HG03575 (cell line): ENCODE measurements around the gene SLC22A4.

Experiments
- ATAC-seq: cut with Tn5 transposase; IDR thresholded peaks from one replicate; pipeline ENCODE4 v1.9.1; 2021; ENCODE audit not compliant: unreplicated experiment, insufficient number of reproducible peaks, low FRiP score; ENCODE audit errors: extremely low read depth

The SLC22A4 gene

DNA sequence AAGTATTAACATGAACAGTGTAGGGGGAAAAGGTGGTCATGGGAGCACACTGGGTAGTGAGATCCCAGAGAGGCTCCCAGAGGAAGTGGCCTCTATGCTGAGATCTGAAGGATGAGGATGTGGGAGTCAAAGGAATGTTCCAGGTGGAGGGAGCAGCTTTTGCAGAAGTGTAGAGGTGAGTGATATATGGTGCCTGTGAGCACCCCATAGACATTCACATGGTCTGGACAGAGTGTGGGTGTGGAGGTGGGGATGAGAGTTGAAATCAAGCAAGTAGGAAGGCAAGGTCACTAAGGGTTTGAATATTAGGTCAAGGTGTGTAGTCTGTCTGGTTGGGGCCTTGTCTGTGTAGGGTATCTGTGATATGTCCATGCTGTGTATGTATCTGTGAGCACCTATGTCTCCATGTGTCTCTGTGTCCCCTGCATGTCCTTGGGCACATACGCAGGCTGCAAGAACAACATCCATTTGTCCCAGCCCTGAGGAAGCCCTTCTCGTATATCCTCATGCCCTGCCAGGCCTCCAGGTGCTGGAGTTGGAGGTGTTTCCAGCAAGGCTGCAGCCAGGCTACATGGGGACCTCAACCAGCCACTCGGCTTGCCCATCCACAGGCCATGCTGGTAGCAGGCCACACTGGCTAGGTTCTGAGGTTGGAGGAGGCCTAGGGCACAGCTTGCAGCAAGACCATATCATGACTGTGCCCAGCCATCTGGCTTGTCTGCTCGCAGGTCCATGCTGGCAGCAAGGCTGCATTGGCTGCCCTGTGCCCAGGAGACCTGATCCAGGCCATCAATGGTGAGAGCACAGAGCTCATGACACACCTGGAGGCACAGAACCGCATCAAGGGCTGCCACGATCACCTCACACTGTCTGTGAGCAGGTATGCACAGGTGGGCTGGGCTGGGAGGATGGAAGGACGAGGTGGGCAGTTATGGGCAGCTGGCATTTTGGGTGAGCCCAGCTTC is 32.0 kb upstream of the SLC22A4 start:
- no peak for ATAC-seq

DNA sequence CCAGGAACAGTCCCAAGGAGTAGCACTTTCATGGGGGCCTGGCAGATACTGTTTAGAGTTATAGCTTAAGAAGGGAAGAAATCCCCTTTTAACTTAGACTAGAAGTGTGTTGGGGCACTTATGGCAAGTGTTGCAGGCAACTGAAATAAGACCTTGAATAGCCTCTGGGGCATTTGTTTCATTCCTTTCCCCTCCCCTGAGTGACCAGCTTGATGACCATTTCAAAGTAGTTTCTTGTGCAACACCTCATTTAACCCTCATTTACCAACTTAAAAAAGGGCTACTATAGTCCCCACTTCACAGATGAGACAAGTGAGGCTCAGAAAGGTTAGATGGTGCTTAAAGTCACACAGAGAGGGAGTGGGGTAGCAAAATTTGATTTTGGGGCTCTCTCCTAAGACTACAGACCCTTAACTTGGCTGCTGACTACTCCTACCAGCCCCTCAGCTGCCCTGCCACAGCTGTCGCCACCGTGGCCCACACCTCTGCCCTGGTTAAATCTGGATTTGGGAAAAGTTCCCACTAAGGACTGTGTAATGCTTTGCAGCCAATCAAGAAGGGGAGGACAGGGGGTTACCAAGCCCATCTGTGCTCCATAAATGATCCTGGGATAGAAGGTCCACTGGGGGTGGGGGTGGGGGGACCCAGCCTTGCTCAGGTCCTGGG is 31.2 kb upstream of the SLC22A4 start:
- no peak for ATAC-seq

DNA sequence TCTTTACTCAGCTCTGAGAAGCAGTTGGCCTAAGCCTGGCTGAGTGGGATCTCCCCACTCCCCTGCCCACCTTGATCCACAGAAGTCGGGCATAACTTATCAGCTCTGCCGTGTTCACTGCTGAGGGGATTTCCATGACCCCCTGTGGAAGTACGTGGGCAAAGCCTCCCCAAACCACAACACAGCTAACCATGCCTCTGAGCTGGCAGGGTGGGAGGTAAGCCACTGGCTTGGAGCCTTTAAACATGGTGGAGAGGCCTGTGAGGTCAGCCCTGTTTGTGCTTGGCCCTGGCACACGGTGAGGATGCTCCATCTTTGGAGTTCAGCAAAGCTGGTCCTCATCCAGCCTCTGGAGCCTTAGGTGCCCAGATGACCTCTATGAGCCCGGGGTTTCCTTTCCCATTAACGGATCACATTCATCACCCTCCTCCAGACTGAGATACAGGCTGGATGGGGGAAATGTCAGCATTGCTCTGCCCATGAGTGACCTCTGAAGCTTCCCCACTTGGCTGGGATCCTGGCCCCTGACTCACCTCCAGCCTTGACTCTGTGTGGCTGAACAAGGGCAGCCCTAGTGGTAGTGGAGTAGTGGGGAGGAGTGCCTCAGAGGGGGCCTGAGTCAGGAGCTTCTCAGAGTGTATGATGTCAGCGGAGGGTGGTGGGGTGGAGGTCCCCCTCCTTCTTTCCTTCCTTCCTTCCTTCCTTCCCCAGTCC is 30.5 kb upstream of the SLC22A4 start:
- ATAC-seq: no peak

DNA sequence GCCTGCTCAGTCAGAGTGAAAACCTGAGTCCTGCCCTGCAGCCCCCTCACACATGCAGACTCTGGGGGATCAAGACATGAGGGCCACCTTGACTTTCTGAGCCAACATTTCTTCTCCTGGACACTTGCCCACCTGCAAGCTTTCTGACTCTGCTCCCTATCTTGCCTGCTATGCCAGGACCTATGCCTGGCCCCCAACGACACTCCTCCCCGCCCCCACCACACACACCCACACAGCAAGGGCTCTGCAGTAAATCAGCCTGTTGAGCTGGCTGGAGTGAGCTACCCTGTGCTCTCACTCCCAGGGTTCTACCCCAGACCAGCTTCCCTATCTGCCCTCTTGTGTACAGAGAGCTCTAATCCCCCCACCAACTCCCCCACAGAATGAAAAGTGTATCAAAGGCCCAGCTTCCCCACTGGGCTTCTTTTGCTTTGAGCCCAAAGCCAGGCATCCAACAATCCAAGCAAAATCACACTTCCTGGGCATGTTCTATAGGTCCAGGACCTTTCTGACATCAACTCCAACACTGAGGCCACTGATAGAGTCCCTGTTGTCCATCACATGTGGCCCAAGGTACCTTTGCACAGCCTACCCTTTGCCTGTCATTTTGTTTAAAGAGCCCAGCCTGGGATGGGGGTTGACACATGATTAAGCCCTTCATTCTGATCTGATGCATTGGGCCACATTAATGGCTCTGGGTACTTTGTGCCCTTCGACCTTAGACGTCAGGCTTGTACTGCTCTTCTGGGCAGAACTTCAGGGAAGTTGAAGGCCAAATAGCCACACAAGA is 29.5 kb upstream of the SLC22A4 start:
- ATAC-seq: no peak

DNA sequence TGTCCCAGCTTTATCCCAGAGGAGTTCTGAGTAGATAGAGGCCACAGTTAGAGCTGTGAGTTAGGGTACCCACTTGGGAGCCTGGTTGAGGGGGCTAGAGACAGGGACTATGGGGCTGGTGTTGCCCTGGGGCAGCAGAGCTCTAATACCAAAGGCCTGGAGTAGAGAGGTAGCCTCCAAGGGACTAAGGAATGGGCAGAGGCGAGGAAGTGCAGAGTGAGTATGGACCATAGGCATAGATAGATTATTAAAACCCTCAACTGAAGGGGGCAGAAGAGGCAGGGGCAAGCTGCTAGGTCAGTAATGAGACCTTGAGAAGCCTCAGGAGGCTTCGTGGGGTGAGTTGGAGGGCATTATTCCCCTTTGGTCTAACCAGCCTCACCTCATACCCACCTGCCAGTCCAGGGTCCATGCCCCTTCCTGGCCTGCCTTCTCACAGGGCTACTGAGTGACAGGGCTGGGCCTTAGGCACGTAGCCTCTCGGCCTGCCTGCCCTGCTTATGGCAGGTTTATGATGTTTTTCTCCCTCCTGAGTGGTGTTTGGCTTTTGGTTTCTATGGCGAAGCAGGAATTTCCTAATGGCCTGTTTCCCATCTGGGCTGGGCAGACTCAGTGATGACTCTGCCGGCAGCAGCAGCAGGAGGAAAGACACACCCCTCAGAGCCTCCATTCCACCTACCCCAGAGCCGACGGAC is 28.7 kb upstream of the SLC22A4 start:
- ATAC-seq: no peak

DNA sequence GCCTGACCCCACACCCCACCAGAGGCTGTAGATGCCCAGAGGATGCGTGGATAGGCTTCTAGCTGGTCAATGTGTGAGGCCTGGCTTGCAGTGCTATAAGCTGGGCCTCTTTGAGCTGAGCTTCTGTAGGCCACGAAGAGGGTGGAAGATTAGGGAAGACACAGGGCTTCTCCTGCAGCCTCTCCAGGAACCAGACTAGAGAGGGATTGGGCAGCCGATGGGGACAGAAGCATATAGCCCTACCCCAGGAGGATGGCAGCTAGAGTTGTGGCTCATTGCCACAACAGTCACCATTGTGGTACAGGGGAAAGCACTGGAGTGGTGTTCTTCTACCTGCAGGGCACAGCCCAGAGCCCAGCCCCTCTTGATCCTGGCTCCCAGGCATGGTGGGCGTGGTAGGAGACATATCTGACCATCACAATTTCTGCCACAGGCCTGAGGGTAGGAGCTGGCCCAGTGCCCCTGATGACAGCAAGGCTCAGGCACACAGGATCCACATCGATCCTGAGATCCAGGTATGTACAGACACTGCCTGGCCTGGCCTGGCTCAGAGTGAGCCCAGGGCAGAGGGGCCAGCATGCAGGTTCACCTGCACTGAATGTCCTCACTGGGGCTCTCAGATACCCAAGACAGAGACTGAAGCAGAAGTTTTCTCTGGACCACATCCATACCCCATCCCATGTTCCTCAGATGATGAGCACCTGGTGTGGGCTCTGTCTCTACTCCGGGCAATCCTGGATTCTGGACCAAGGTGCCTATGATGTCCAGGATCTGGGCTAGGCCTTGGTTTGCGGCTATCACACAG is 28.0 kb upstream of the SLC22A4 start:
- no peak for ATAC-seq

GRCh38 chr5:132266836-132267160 is 27.4 kb upstream of the SLC22A4 start:
- ATAC-seq: no peak

- no peak for ATAC-seq
Measured at GRCh38 chr5:132267166-132267739, 26.9 kb upstream of the SLC22A4 start.

DNA sequence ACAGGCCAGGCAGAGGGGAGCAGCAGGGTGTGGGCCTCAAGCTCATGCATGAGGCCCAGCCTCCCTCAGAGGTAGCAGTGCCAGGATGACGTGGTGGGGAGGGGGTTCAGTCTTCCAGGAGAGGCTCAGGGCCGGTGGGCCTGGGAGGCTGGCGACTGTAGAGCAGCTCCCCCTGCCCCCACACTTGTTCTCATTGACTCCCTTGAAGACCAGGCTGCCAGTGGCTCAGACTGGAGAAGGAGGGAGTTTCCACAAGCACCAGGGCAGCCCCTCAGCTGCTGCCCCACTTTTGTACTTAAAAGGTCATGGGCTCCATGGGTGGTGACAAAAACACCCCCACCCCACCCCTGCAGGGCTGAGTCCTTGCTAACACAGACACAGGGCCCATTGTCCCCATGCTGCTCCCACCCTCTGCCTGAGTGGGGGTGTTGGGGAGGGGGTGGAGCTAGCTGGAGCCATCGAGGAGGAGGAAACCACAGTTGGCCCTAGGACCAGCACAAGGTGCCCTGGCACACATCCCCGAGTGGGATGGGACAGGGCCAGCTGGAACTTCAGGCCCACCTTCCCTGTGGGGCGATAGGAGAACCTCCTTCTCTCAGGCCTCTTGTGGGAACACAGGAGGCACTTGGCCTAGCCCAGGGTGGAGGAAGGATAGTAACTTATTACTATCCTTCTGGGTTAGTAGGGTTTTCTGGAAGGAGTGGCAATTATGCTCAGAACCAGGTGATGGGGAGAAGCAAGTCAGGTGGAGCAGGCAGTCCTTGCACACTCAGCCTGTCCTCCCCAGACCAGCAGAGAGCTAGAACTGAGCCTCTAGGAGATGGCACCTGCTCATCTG is 26.0 kb upstream of the SLC22A4 start:
- no peak for ATAC-seq

DNA sequence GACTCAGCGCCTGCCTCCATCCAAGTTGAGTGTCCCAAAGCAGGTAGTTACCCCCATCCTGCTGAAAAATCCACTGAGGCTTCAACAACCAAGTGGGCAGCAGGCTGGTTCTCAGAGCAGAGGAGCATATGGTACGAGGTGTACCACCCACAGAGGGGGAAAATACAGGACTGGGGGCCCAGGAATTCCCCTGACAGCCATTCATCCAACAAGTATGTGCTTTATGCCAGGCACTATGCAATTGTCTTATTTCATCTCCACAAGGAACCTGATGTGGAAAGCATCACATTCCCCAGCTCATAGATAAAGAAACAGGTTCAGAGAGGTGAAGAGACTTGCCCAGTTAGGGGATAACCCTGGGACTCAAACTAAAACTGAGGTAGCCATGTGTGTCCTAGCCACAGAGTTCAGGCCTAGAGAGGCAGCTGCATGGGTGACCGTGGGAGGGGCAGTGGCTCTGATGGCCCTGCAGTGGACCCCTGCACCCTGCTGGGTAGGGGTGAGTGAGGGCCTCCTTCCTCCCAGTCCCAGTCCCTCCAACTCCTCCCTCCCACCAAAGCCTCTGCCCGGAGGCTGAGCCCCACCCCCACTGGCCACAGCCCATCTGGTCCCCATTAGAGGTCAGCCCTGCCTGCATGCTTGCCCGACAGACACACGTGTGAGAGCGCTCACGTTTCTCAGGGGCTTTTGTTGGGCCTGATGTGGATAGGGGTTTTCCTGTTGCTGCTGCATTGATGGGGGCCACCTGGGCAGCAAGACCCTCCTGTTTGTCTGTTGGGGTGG is 25.2 kb upstream of the SLC22A4 start:
- peak; percentile 61 for ATAC-seq

DNA sequence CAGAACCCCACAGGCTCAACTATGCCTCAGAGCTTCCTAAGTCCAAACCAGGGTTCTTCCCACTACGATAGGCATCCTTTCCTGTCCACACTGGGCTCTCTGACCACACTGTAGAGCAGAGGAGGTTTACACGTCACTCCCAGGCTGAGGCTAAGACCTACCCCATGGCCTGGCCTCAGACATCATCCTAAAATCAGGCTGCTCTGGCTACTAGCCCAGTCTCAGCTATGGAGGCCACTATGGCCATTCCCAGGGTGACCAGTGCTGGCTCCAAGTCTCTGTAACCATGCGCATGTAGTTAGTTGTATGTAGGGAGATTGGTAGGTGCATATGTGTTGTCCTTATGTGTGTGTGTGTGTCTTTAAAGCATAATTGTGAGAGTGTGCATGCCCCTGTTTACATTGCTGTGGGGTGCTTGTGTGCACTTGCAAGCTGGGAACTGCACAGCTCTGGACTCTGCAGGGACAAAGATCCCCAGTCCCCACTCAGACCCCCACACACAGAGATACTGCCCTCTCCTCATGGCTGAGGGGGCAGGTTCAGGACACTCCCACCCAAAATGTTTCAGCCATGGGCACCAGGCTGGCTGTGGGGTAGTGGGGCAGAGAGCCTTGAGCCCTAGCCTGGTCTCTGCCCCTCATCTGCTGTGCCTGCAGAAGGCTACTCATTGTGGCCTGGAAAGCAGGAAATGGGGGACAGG is 24.4 kb upstream of the SLC22A4 start:
- no peak for ATAC-seq

DNA sequence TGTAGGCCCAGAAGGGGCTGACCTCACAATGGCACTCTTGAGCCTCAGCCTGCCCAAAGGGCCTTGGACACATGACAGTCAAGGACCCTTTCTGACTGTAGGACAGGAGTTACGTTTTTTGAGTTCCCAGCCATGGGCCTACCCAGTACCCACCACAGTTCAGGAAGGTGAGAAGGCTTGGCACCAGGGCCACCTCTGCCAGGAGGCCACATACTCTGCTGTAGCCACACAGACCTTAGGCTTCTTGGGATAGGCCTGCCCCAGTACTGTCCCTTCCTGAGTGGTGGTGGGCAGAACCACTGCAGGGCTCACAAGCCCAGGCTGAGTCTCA is 23.9 kb upstream of the SLC22A4 start:
- no peak for ATAC-seq

DNA sequence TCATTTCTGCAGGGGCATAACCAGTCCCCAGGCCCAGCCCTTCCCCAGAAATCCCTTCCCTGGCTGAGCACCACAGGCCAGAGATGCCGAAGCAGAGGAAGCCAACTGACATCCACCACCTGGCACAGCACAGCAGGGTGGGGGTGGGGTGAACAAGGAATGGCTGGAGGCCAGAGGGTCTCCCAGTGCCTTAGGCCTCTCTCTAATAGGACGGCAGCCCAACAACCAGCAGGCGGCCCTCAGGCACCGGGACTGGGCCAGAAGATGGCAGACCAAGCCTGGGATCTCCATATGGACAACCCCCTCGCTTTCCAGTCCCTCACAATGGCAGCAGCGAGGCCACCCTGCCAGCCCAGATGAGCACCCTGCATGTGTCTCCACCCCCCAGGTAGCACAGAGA is 23.5 kb upstream of the SLC22A4 start:
- no peak for ATAC-seq

GRCh38 chr5:132271251-132272246 is 22.6 kb upstream of the SLC22A4 start:
- no peak for ATAC-seq
